Vagina (tissue), 2 donors: ENCODE results near the gene RHOV.

Experiments used
- CTCF ChIP-seq, 3 experiments: fragments of 450-650 bp in 2 of 3; fragments of 200-600 bp in 1 of 3; sonication (generic) in 1 of 3; IDR thresholded peaks; one replicate each; pipeline ENCODE4 v1.5.1; 2017 to 2019; ENCODE audit warnings: antibody characterized with exemption in 3 of 3, mild to moderate bottlenecking in 2 of 3, moderate library complexity in 2 of 3
- POLR2A ChIP-seq, 2 donors: fragments of 450-650 bp; IDR thresholded peaks; one replicate each; pipeline ENCODE4 v1.6.1; 2017; ENCODE audit warnings: antibody characterized with exemption in 2 of 2, mild to moderate bottlenecking in 2 of 2, moderate library complexity in 2 of 2
- POLR2AphosphoS5 ChIP-seq, 2 donors: sonication (generic); formaldehyde crosslinking; IDR thresholded peaks; one replicate each; pipeline ENCODE4 v1.9.0; 2017; ENCODE audit warnings: antibody characterized with exemption in 2 of 2, mild to moderate bottlenecking in 2 of 2, low read depth in 1 of 2; ENCODE audit not compliant: insufficient read depth in 1 of 2

- no peak for TF ChIP-seq CTCF (IDR thresholded peaks at IDR 0.05)
- TF ChIP-seq POLR2AphosphoS5 (IDR thresholded peaks at IDR 0.05; ENCODE audit: insufficient read depth in 1 of 2, low read depth in 1 of 2), result no peak
- TF ChIP-seq POLR2A (IDR thresholded peaks at IDR 0.05), result no peak
These were observed 5.6 kb upstream of the RHOV start for GRCh38 chr15:40879609-40880008.
